Transverse colon (tissue), 4 donors: ENCODE measurements around the gene CPTP.

ENCODE experiments used
- CTCF ChIP-seq, 5 experiments: fragments of 200-600 bp in 3 of 5; fragments of 450-650 bp in 2 of 5; sonication (generic) in 3 of 5; IDR thresholded peaks; 1 replicate in 2 of 5; 2 replicates in 3 of 5; pipeline ENCODE4 v1.5.1; 2016 to 2017; ENCODE audit warnings: antibody characterized with exemption in 5 of 5, inconsistent platforms in 3 of 5, mild to moderate bottlenecking in 2 of 5, moderate library complexity in 1 of 5
- POLR2A ChIP-seq: fragments of 450-650 bp; IDR thresholded peaks from one replicate; pipeline ENCODE4 v1.6.1; 2016; ENCODE audit warnings: antibody characterized with exemption, mild to moderate bottlenecking, moderate library complexity
- POLR2AphosphoS5 ChIP-seq, 3 donors: sonication (generic); formaldehyde crosslinking; IDR thresholded peaks; one replicate each; pipeline ENCODE4 v1.6.1; 2016; ENCODE audit warnings: antibody characterized with exemption in 3 of 3

- no peak for TF ChIP-seq CTCF (IDR thresholded peaks at IDR 0.05)
- TF ChIP-seq POLR2AphosphoS5 (IDR thresholded peaks at IDR 0.05), result peak in 1 of 3 donors; percentile 13
- no peak for TF ChIP-seq POLR2A
Measured at GRCh38 chr1:1331068-1331965, 6.7 kb downstream of the CPTP start, which contains the start of gene TAS1R3.
